Activated CD8-positive, alpha-beta T cell treated with anti-CD3 and anti-CD28 coated beads for 36 hours (primary cell): ENCODE results near the gene DOCK4. TPM values are rescaled to one million over a fixed set of nuclear protein-coding genes. Genes with fewer than 3 reads are reported as not detected.

Experiments used
- ATAC-seq: fragments of 200-7000 bp; cut with Tn5 transposase; one replicate; pipeline ENCODE4 v1.10.0; 2021; ENCODE audit warnings: mild to moderate bottlenecking, moderate library complexity
- CTCF ChIA-PET: fragments of 350-600 bp; sonication (Branson Sonifier 250); formaldehyde crosslinking; loops from one replicate; lab custom pipeline; 2021; ENCODE audit warnings: antibody characterized with exemption; lab: Charles Lee
- POLR2A ChIA-PET: fragments of 350-600 bp; sonication (Branson Sonifier 250); formaldehyde crosslinking; loops from one replicate; lab custom pipeline; 2021; ENCODE audit warnings: antibody characterized with exemption; lab: Charles Lee
- DNase-seq: peaks from one replicate; pipeline ENCODE4 v3.0.0-alpha.2; 2020
- H3K27ac Mint-ChIP-seq: one replicate; pipeline ENCODE4 v1.8.0; 2021; ENCODE audit warnings: mild to moderate bottlenecking, mixed read lengths
- H3K27me3 Mint-ChIP-seq: one replicate; pipeline ENCODE4 v1.8.0; 2021; ENCODE audit warnings: mixed read lengths
- H3K36me3 Mint-ChIP-seq: one replicate; pipeline ENCODE4 v1.8.0; 2021; ENCODE audit warnings: low read depth, mixed read lengths
- H3K4me1 Mint-ChIP-seq: one replicate; pipeline ENCODE4 v1.8.0; 2021; ENCODE audit warnings: low read depth, mixed read lengths
- H3K4me3 Mint-ChIP-seq: one replicate; pipeline ENCODE4 v1.8.0; 2021; ENCODE audit warnings: mild to moderate bottlenecking, moderate library complexity, mixed read lengths
- H3K9me3 Mint-ChIP-seq: one replicate; pipeline ENCODE4 v1.8.0; 2021; ENCODE audit warnings: mixed read lengths
- CTCF ChIP-seq: fragments of 200-600 bp; IDR thresholded peaks from one replicate; pipeline ENCODE4 v1.8.0; 2022; ENCODE audit warnings: antibody characterized with exemption, mild to moderate bottlenecking
- intact Hi-C: fragments of 100-400 bp; cut with micrococcal nuclease; formaldehyde crosslinking; loops from one replicate; pipeline ENCODE4 v1.10.0; 2022
- total RNA-seq, 2 experiments: library from RNA; stranded (reverse); gene quantifications; one replicate each; pipeline ENCODE4 v1.2.3, GENCODE V29; 2021

The DOCK4 gene
- total RNA-seq, 2 experiments from 2014 or later = 0.31 to 0.32 TPM

- CTCF ChIA-PET = interaction anchor here (0.8 kb wide), 1 partner anchor 298 kb away, joined by 3 read pairs; no protein-coding TSS in a partner anchor
- Mint-ChIP-seq H3K27me3 (peaks cover 5% of the 10 kb centered on the region), H3K27ac (no peak overlapping the region), H3K4me1 (no peaks in the 10 kb centered on the region), H3K36me3 (no peaks in the 10 kb centered on the region), H3K4me3 (no peak overlapping the region), H3K9me3 (no peaks in the 10 kb centered on the region)
- TF ChIP-seq CTCF = no peak
- POLR2A ChIA-PET = interaction anchor here (0.8 kb wide), 1 partner anchor 19 kb away, joined by 3 read pairs; no protein-coding TSS in a partner anchor
- intact Hi-C loops = no loop called here
- no peak for ATAC-seq
- no peak for DNase-seq
Measured at GRCh38 chr7:112050250-112050881, 155.8 kb downstream of the DOCK4 start.

DNA sequence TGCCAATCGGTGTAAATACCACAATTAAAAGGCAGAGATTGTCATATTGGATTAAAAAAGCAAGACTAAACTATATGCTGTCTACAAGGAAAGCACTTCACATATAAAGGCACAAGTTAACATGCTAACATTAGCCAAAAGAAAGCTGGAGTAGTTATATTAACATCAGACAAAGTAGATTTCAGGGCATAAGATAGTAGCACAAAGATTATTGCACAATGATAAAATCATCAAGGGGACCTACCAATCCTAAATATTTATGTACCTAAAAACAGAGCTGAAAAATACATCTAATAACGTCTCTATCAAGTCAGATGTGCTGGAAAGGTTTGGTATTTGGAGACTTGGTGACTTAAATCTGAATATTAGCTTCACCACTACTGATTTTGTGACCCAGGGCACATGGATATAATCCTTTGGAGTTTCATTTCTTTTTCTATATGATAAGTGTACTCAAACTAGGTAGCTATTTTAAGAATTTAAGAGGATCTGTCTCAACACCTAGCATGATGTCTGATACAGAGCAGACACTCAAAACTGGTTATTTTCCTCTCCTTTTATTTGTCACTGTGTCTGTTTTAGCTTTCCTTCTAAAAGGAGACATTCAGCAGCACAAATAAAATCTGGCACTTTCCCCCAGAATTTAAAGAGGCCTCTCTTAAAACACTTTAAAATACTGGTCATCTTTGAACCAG, 156.5 kb downstream of the DOCK4 start:
- Mint-ChIP-seq H3K4me3 (no peak overlapping the region), H3K9me3 (no peaks in the 10 kb centered on the region), H3K4me1 (no peaks in the 10 kb centered on the region), H3K27me3 (peaks cover 11% of the 10 kb centered on the region), H3K27ac (no peak overlapping the region), H3K36me3 (no peaks in the 10 kb centered on the region)
- no peak for TF ChIP-seq CTCF
- ChIA-PET POLR2A (interaction anchor here (0.8 kb wide), 1 partner anchor 20 kb away, joined by 3 read pairs; no protein-coding TSS in a partner anchor), CTCF (interaction anchor here (0.8 kb wide), 1 partner anchor 297 kb away, joined by 3 read pairs; no protein-coding TSS in a partner anchor)
- DNase-seq (no peak), ATAC-seq (no peak)
- intact Hi-C loops = no loop called here

GRCh38 chr7:112047421-112047820, 158.8 kb downstream of the DOCK4 start:
- H3K4me1 Mint-ChIP-seq = no peaks in the 10 kb centered on the region
- ATAC-seq (no peak), DNase-seq (no peak)
- no peak for TF ChIP-seq CTCF
- no peak overlapping the region for H3K4me3 Mint-ChIP-seq
- intact Hi-C loops = no loop called here
- H3K27ac Mint-ChIP-seq = no peak overlapping the region
- H3K9me3 Mint-ChIP-seq = no peaks in the 10 kb centered on the region
- POLR2A ChIA-PET = no interaction called here
- CTCF ChIA-PET = no interaction called here
- H3K27me3 Mint-ChIP-seq = peaks cover 15% of the 10 kb centered on the region
- no peaks in the 10 kb centered on the region for H3K36me3 Mint-ChIP-seq

GRCh38 chr7:112045222-112045621, 161.0 kb downstream of the DOCK4 start:
- intact Hi-C loops = no loop called here
- H3K4me3 Mint-ChIP-seq = no peak overlapping the region
- H3K27me3 Mint-ChIP-seq = peaks cover 15% of the 10 kb centered on the region
- no peak for DNase-seq
- no peak for TF ChIP-seq CTCF
- no peaks in the 10 kb centered on the region for H3K9me3 Mint-ChIP-seq
- ChIA-PET CTCF (no interaction called here), POLR2A (no interaction called here)
- H3K36me3 Mint-ChIP-seq = no peaks in the 10 kb centered on the region
- ATAC-seq = no peak
- no peaks in the 10 kb centered on the region for H3K4me1 Mint-ChIP-seq
- no peak overlapping the region for H3K27ac Mint-ChIP-seq

- no peak for DNase-seq
- Mint-ChIP-seq H3K27me3 (peaks cover 15% of the 10 kb centered on the region), H3K4me1 (no peaks in the 10 kb centered on the region), H3K9me3 (no peaks in the 10 kb centered on the region), H3K36me3 (no peaks in the 10 kb centered on the region), H3K4me3 (no peak overlapping the region), H3K27ac (no peak overlapping the region)
- intact Hi-C loops = no loop called here
- ChIA-PET POLR2A (no interaction called here), CTCF (no interaction called here)
- no peak for TF ChIP-seq CTCF
- no peak for ATAC-seq
Measured at GRCh38 chr7:112042631-112043030, 163.6 kb downstream of the DOCK4 start.
